ENCODE results near the gene PIGT. TPM values are rescaled to one million over a fixed set of nuclear protein-coding genes. Genes with fewer than 3 reads are reported as not detected.

The PIGT gene
- polyA plus RNA-seq (2013, experiment 1 of 2), result 67.2 TPM
- polyA plus RNA-seq (2013, experiment 2 of 2), result 65.0 TPM

GRCh38 chr20:45415822-45416637 is at the start of gene PIGT:
TSS of gene PIGT (plus strand) at chr20:45416141. CDS start at chr20:45416157, 16 bp downstream.
- Histone ChIP-seq H3K9ac (ENCODE audit: low read length) (peak within 1 kb of the TSS; percentile 95), H2BK5ac (ENCODE audit: low read length) (peak within 1 kb of the TSS; percentile 41), H4K8ac (ENCODE audit: low read depth, low read length) (no peak within 1 kb of the TSS), H3K56ac (ENCODE audit: low read length) (peak within 1 kb of the TSS; percentile 98), H3K27me3 (ENCODE audit: insufficient read depth, low read length, poor library complexity) (no peaks in the 10 kb centered on the region), H3K79me1 (ENCODE audit: low read length) (peaks cover 9% of the 10 kb centered on the region), H3K4me2 (ENCODE audit: low read length) (peak within 1 kb of the TSS; percentile 96), H2BK120ac (ENCODE audit: low read depth, low read length) (no peak within 1 kb of the TSS), H3K23ac (ENCODE audit: low read length) (no peak within 1 kb of the TSS), H3K4ac (ENCODE audit: low read depth, low read length) (no peak within 1 kb of the TSS), H2BK15ac (replicated peaks; ENCODE audit: low read depth) (no peak within 1 kb of the TSS), H3K27ac (ENCODE audit: low read depth, low read length) (no peak within 1 kb of the TSS), H4K5ac (ENCODE audit: low read length) (peak within 1 kb of the TSS; percentile 35), H3K79me2 (ENCODE audit: control insufficient read depth, insufficient read depth, low read length) (peaks cover 8% of the 10 kb centered on the region), H3K18ac (ENCODE audit: low read length) (no peak within 1 kb of the TSS), H3K4me1 (ENCODE audit: control insufficient read depth, low read depth, low read length) (peaks cover 3% of the 10 kb centered on the region), H3K36me3 (ENCODE audit: control insufficient read depth, insufficient read depth, low read length) (peaks cover 9% of the 10 kb centered on the region), H3K4me3 (ENCODE audit: low read length) (peak within 1 kb of the TSS; percentile 94), H2AK5ac (ENCODE audit: low read length) (peak within 1 kb of the TSS; percentile 14)
- no CpG with 5 or more reads among the region's 52 CpGs for WGBS (ENCODE audit: extremely low coverage, insufficient coverage, low lambda C conversion rate)
- peak; percentile 92 for DNase-seq

- Histone ChIP-seq H2BK120ac (ENCODE audit: low read depth, low read length) (no peak overlapping the region), H3K4me1 (ENCODE audit: control insufficient read depth, low read depth, low read length) (peaks cover 5% of the 10 kb centered on the region), H3K23ac (ENCODE audit: low read length) (no peak overlapping the region), H2BK15ac (replicated peaks; ENCODE audit: low read depth) (no peak overlapping the region), H3K18ac (ENCODE audit: low read length) (no peak overlapping the region), H3K9ac (ENCODE audit: low read length) (no peak overlapping the region), H3K27ac (ENCODE audit: low read depth, low read length) (no peak overlapping the region), H3K36me3 (ENCODE audit: control insufficient read depth, insufficient read depth, low read length) (peaks cover 2% of the 10 kb centered on the region), H2AK5ac (ENCODE audit: low read length) (no peak overlapping the region), H3K79me1 (ENCODE audit: low read length) (peaks cover 17% of the 10 kb centered on the region), H3K4me3 (ENCODE audit: low read length) (no peak overlapping the region), H3K27me3 (ENCODE audit: insufficient read depth, low read length, poor library complexity) (no peaks in the 10 kb centered on the region), H4K5ac (ENCODE audit: low read length) (no peak overlapping the region), H2BK5ac (ENCODE audit: low read length) (no peak overlapping the region), H4K8ac (ENCODE audit: low read depth, low read length) (no peak overlapping the region), H3K79me2 (ENCODE audit: control insufficient read depth, insufficient read depth, low read length) (peaks cover 8% of the 10 kb centered on the region), H3K4ac (ENCODE audit: low read depth, low read length) (no peak overlapping the region), H3K56ac (ENCODE audit: low read length) (no peak overlapping the region), H3K4me2 (ENCODE audit: low read length) (no peak overlapping the region)
- no peak for DNase-seq
- WGBS (ENCODE audit: extremely low coverage, insufficient coverage, low lambda C conversion rate), result no CpG with 5 or more reads among the region's 1 CpG
These were observed 49.7 kb upstream of the PIGT start for GRCh38 chr20:45366192-45366591.

GRCh38 chr20:45366631-45367030 is 49.3 kb upstream of the PIGT start:
- H3K79me2 ChIP-seq (ENCODE audit: control insufficient read depth, insufficient read depth, low read length), result peaks cover 8% of the 10 kb centered on the region
- no CpG with 5 or more reads among the region's 11 CpGs for WGBS (ENCODE audit: extremely low coverage, insufficient coverage, low lambda C conversion rate)
- no peak overlapping the region for H4K5ac ChIP-seq (ENCODE audit: low read length)
- no peak overlapping the region for H3K23ac ChIP-seq (ENCODE audit: low read length)
- H3K4ac ChIP-seq (ENCODE audit: low read depth, low read length), result no peak overlapping the region
- H3K18ac ChIP-seq (ENCODE audit: low read length), result no peak overlapping the region
- H3K4me2 ChIP-seq (ENCODE audit: low read length), result no peak overlapping the region
- no peak overlapping the region for H3K27ac ChIP-seq (ENCODE audit: low read depth, low read length)
- DNase-seq, result no peak
- no peak overlapping the region for H2AK5ac ChIP-seq (ENCODE audit: low read length)
- no peak overlapping the region for H2BK15ac ChIP-seq (replicated peaks; ENCODE audit: low read depth)
- H4K8ac ChIP-seq (ENCODE audit: low read depth, low read length), result no peak overlapping the region
- H3K4me3 ChIP-seq (ENCODE audit: low read length), result no peak overlapping the region
- H3K56ac ChIP-seq (ENCODE audit: low read length), result no peak overlapping the region
- H3K36me3 ChIP-seq (ENCODE audit: control insufficient read depth, insufficient read depth, low read length), result peaks cover 2% of the 10 kb centered on the region
- H3K79me1 ChIP-seq (ENCODE audit: low read length), result peaks cover 17% of the 10 kb centered on the region
- H3K27me3 ChIP-seq (ENCODE audit: insufficient read depth, low read length, poor library complexity), result no peaks in the 10 kb centered on the region
- no peak overlapping the region for H3K9ac ChIP-seq (ENCODE audit: low read length)
- peaks cover 5% of the 10 kb centered on the region for H3K4me1 ChIP-seq (ENCODE audit: control insufficient read depth, low read depth, low read length)
- no peak overlapping the region for H2BK120ac ChIP-seq (ENCODE audit: low read depth, low read length)
- no peak overlapping the region for H2BK5ac ChIP-seq (ENCODE audit: low read length)

GRCh38 chr20:45367126-45367525 is 48.8 kb upstream of the PIGT start:
- H3K9ac ChIP-seq (ENCODE audit: low read length), result no peak overlapping the region
- H3K79me2 ChIP-seq (ENCODE audit: control insufficient read depth, insufficient read depth, low read length), result peaks cover 8% of the 10 kb centered on the region
- H2BK120ac ChIP-seq (ENCODE audit: low read depth, low read length), result no peak overlapping the region
- no peak overlapping the region for H3K27ac ChIP-seq (ENCODE audit: low read depth, low read length)
- H3K79me1 ChIP-seq (ENCODE audit: low read length), result peaks cover 17% of the 10 kb centered on the region
- no peak overlapping the region for H3K18ac ChIP-seq (ENCODE audit: low read length)
- H3K4me1 ChIP-seq (ENCODE audit: control insufficient read depth, low read depth, low read length), result peaks cover 5% of the 10 kb centered on the region
- no peak overlapping the region for H3K4ac ChIP-seq (ENCODE audit: low read depth, low read length)
- no peak overlapping the region for H2BK15ac ChIP-seq (replicated peaks; ENCODE audit: low read depth)
- no peak for DNase-seq
- H3K4me3 ChIP-seq (ENCODE audit: low read length), result no peak overlapping the region
- no peaks in the 10 kb centered on the region for H3K27me3 ChIP-seq (ENCODE audit: insufficient read depth, low read length, poor library complexity)
- H3K4me2 ChIP-seq (ENCODE audit: low read length), result no peak overlapping the region
- H4K5ac ChIP-seq (ENCODE audit: low read length), result no peak overlapping the region
- H2AK5ac ChIP-seq (ENCODE audit: low read length), result no peak overlapping the region
- H3K36me3 ChIP-seq (ENCODE audit: control insufficient read depth, insufficient read depth, low read length), result peaks cover 2% of the 10 kb centered on the region
- no peak overlapping the region for H2BK5ac ChIP-seq (ENCODE audit: low read length)
- no peak overlapping the region for H3K23ac ChIP-seq (ENCODE audit: low read length)
- no peak overlapping the region for H4K8ac ChIP-seq (ENCODE audit: low read depth, low read length)
- H3K56ac ChIP-seq (ENCODE audit: low read length), result no peak overlapping the region

- no CpG with 5 or more reads among the region's 6 CpGs for WGBS (ENCODE audit: extremely low coverage, insufficient coverage, low lambda C conversion rate)
- no peak overlapping the region for H2BK120ac ChIP-seq (ENCODE audit: low read depth, low read length)
- H3K4ac ChIP-seq (ENCODE audit: low read depth, low read length), result no peak overlapping the region
These were observed 47.5 kb upstream of the PIGT start for GRCh38 chr20:45368221-45368980.

More at GRCh38 chr20:45368221-45368980, 47.5 kb upstream of the PIGT start:
- no peak overlapping the region for H2AK5ac ChIP-seq (ENCODE audit: low read length)
- H4K5ac ChIP-seq (ENCODE audit: low read length), result no peak overlapping the region
- no peak overlapping the region for H2BK5ac ChIP-seq (ENCODE audit: low read length)
- no peak overlapping the region for H3K23ac ChIP-seq (ENCODE audit: low read length)
- no peak overlapping the region for H3K27ac ChIP-seq (ENCODE audit: low read depth, low read length)
- no peak overlapping the region for H3K4me2 ChIP-seq (ENCODE audit: low read length)
- peaks cover 10% of the 10 kb centered on the region for H3K4me1 ChIP-seq (ENCODE audit: control insufficient read depth, low read depth, low read length)
- H4K8ac ChIP-seq (ENCODE audit: low read depth, low read length), result no peak overlapping the region
- H3K18ac ChIP-seq (ENCODE audit: low read length), result no peak overlapping the region
- no peak overlapping the region for H2BK15ac ChIP-seq (replicated peaks; ENCODE audit: low read depth)
- no peak overlapping the region for H3K9ac ChIP-seq (ENCODE audit: low read length)
- peaks cover 17% of the 10 kb centered on the region for H3K79me1 ChIP-seq (ENCODE audit: low read length)
- H3K79me2 ChIP-seq (ENCODE audit: control insufficient read depth, insufficient read depth, low read length), result peaks cover 8% of the 10 kb centered on the region
- peaks cover 2% of the 10 kb centered on the region for H3K36me3 ChIP-seq (ENCODE audit: control insufficient read depth, insufficient read depth, low read length)
- no peak overlapping the region for H3K4me3 ChIP-seq (ENCODE audit: low read length)
- H3K56ac ChIP-seq (ENCODE audit: low read length), result no peak overlapping the region
- no peak for DNase-seq
- no peaks in the 10 kb centered on the region for H3K27me3 ChIP-seq (ENCODE audit: insufficient read depth, low read length, poor library complexity)
